ENCODE measurements around the gene ZSWIM4.
A peak's percentile ranks its signal among the peaks of the same experiment; 100 is the strongest.

The ZSWIM4 gene

DNA sequence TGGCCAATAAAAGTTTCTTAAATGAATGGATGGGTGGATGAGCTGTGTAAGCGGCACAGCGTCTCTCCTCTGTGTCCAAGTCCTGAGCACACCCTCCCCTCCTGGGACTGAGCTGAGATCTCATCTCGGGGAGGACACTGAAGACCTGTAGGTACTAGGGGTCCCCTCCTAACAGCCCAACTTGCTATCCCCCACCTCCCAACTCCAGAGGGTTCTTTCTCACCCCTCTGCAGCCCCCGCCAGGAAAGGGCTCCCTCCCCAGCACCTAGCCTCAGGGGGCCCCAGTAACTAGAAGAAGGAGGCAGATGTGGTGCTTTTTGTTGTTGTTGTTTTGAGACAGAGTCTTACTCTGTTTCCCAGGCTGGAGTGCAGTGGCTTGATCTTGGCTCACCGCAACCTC lies 80.6 kb downstream of the ZSWIM4 start:
- TF ChIP-seq, protein P1, sequence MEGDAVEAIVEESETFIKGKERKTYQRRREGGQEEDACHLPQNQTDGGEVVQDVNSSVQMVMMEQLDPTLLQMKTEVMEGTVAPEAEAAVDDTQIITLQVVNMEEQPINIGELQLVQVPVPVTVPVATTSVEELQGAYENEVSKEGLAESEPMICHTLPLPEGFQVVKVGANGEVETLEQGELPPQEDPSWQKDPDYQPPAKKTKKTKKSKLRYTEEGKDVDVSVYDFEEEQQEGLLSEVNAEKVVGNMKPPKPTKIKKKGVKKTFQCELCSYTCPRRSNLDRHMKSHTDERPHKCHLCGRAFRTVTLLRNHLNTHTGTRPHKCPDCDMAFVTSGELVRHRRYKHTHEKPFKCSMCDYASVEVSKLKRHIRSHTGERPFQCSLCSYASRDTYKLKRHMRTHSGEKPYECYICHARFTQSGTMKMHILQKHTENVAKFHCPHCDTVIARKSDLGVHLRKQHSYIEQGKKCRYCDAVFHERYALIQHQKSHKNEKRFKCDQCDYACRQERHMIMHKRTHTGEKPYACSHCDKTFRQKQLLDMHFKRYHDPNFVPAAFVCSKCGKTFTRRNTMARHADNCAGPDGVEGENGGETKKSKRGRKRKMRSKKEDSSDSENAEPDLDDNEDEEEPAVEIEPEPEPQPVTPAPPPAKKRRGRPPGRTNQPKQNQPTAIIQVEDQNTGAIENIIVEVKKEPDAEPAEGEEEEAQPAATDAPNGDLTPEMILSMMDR (IDR thresholded peaks at IDR 0.05; ENCODE audit: low read depth, low read length) = no peak
- DNase-seq (ENCODE audit: extremely low read depth, low read depth) = no peak

DNA sequence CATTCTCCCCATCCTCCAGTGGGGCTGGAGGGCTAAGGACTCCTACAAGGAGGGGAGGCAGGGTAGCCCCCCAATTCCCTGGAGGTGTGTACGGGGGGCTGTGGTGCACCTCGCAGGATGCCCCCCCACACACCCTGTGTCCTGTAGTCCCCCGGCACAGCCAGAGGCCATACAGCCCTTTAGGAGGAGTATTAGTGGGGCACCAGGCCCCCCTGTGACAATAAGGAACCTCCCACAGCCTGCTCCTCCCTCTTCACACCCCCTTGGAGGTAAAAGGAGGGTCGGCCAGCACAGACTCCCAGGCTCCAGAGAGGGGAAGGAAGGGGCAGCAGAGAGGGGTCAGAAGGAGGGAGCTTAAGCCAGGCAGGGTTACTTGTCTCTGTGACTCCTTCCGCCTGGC lies 81.6 kb downstream of the ZSWIM4 start, which contains the start of gene NANOS3:
TSS of gene NANOS3 (plus strand) at position 301 of the 400 bp plus-strand sequence. CDS start 115 bp downstream, outside the sequence.
- DNase-seq (ENCODE audit: extremely low read depth, low read depth) = no peak
- TF ChIP-seq, protein P1 (IDR thresholded peaks at IDR 0.05; ENCODE audit: low read depth, low read length) = no peak

DNA sequence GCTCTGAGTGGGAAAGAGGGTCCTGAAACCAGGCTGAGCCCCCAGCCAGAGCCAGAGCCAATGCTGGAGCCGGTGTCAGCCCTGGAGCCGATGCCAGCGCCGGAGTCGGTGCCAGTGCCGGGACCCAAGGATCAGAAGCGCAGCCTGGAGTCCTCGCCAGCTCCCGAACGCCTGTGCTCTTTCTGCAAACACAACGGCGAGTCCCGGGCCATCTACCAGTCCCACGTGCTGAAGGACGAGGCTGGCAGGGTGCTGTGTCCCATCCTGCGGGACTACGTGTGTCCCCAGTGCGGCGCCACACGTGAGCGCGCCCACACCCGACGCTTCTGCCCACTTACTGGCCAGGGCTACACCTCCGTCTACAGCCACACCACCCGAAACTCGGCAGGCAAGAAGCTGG lies 82.1 kb downstream of the ZSWIM4 start:
- TF ChIP-seq, protein P1 (IDR thresholded peaks at IDR 0.05; ENCODE audit: low read depth, low read length) = no peak
- DNase-seq (ENCODE audit: extremely low read depth, low read depth) = no peak

DNA sequence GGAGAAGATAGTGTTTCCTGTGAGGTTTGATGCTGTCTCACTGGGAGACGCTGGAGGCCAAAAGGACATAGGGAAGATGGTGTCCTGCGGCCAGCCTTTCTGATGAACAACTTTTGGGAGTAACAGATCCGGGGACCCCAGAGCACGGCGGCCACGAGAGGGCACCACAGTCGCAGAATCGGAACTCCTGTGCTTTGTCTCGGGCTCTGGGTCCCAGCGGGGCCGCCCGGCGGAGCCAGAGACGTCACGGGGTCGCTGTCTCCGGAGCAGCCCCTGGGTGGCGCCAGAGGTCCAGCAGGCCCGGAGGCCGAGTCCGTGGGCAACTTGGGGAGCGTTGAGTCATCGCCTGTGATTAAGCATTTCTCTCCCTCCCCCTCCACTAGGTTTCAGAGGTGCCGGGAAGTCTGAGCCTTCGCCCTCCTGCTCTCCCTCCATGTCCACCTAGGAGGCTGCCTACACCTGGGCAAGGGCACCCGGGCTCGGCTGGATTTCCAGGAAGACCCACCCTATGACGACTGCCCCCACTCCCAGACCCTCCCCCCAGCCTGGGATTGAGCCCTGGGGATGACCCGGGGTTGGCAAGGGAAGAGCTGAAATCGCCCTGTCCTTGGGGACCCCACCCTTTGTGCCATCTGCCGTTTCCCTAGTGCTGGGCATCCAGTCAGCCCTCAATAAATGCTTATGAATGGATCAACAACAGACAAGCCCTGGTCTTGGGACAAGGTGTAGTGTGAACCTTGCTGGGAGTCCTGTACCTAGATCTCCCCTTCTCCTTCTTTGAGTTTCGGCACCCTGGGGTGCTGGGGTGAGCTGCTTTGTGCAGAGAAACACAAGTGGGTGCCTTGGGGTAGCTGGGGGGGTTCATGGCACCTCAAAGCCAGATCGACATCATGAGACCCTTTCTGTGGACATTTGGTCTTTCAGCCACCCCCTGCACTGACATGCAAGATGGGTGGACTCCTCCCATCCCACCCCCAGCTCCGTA lies 85.1 kb downstream of the ZSWIM4 start:
- DNase-seq (ENCODE audit: extremely low read depth, low read depth) = peak; percentile 89
- TF ChIP-seq, protein P1 (IDR thresholded peaks at IDR 0.05; ENCODE audit: low read depth, low read length) = peak; percentile 99

DNA sequence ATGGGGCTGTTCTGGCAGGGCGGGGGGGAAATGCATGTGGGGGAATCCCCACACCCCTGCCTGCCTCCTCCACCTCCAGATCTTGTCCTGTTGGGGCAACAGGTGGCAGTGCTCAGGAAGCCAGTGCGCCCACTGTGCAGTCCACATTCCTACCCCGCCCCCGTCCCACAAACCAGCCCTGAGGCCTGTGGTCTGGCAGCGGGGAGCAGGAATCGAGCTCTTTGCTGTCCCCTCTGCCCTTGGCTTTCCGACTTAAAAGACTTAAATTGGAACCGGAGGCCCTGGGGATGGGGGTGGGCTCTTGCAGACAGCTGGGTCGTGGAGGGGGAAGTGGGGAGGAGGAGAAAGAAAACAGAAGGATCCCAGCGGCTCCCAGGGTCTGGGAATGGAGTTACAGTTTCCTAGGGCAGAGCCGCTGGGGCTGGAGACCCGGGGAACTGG lies 86.0 kb downstream of the ZSWIM4 start:
- DNase-seq (ENCODE audit: extremely low read depth, low read depth) = no peak
- TF ChIP-seq, protein P1 (IDR thresholded peaks at IDR 0.05; ENCODE audit: low read depth, low read length) = no peak
